ENCODE results near the gene SRRM3. TPM values are rescaled to one million over a fixed set of nuclear protein-coding genes. Genes with fewer than 3 reads are reported as not detected.

Gene SRRM3
- total and polyA plus RNA-seq, 9 of the 15 experiments (the other 6 are each of a cell fraction or from before 2014, with no cell fraction given) = 0.04 to 0.91 (median 0.46) TPM; not detected in 2

DNA sequence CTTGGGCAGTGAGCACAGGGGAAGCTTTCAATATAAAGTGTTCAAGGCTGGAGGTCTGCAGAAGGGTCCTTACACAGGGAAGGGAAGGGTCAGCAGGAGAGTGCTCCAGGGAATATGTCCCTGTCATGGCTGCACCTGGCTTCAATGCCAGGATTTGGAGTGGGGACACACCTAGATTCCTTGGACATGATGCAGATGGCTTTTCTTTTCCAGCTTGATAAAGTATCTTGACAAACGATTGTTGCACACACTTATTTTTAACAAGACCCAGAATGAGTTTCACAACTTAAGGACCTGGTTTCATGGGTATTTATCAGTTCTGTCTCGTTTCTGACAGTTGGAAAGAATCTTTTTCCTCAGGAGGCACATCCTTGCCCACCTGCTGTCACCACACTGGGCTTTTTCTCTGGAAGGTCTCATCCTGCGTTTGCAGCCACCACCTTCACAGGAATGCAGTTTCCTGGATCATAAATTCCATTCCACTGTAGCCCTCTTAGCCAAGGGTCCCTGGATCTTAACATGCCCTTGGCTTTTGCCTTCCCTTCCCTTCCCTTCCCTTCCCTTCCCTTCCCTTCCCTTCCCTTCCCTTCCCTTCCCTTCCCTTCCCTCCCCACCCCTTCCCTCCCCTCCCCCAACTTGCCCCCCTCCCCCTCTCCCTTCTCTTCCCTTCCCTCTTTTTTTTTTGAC lies 21.7 kb downstream of the SRRM3 start:
- peak; percentile 48 for TF ChIP-seq PCBP1 (IDR thresholded peaks at IDR 0.05; ENCODE audit: low read depth, low read length, poor library complexity, severe bottlenecking)
- no peak for TF ChIP-seq CBX8 (IDR thresholded peaks at IDR 0.05; ENCODE audit: borderline replicate concordance, extremely low read depth, low read depth, low read length, poor library complexity, severe bottlenecking)
- no peak for FAIRE-seq
- Histone ChIP-seq H3K9ac (ENCODE audit: insufficient read depth in 1 of 2, low read depth in 2 of 2, low read length in 2 of 2) (no peak overlapping the region), H3K9me3 (replicated peaks; ENCODE audit: control insufficient read depth, insufficient read depth, low read depth, low read length) (no peaks in the 10 kb centered on the region), H2AFZ (ENCODE audit: low read depth, low read length) (no peak overlapping the region), H3K9me1 (ENCODE audit: control insufficient read depth, insufficient read depth, low read length) (no peaks in the 10 kb centered on the region), H3K79me2 (ENCODE audit: control insufficient read depth, insufficient read depth, low read length) (no peaks in the 10 kb centered on the region), H3K36me3 (ENCODE audit: control insufficient read depth, insufficient read depth, low read length) (no peaks in the 10 kb centered on the region), H3K27me3 (ENCODE audit: control insufficient read depth in 2 of 2, insufficient read depth in 2 of 2, low read length in 2 of 2) (peaks cover 13 to 62% of the 10 kb centered on the region in 2 experiments; a peak in 4 of 5 replicates), H3K27ac (ENCODE audit: extremely low read depth, low read depth, low read length) (no peak overlapping the region), H3K4me3 (no peak overlapping the region), H4K20me1 (replicated peaks; ENCODE audit: control insufficient read depth, insufficient read depth, low read length) (0 out of 2 replicates have a peak, but pooled peaks cover 23% of the 10 kb centered on the region), H3K4me2 (ENCODE audit: insufficient read depth, low read length) (no peak overlapping the region), H3K4me1 (replicated peaks in 1 of 2; ENCODE audit: control insufficient read depth in 2 of 2, insufficient read depth in 2 of 2, low read length in 2 of 2) (peaks cover 0 to 4% of the 10 kb centered on the region in 2 experiments; a peak in 2 of 5 replicates)
- intact Hi-C loops (cut with micrococcal nuclease) (no loop called here), in situ Hi-C loops (cut with MboI) (no loop called here)
- 2% methylated on average over 3 of the region's 3 CpGs for WGBS (ENCODE audit: insufficient coverage, low coverage, missing lambda C conversion rate)
- no peak for DNase-seq (ENCODE audit: extremely low read depth in 1 of 4, low spot score in 3 of 4)
- POLR2A ChIA-PET = interaction anchor here (1.2 kb wide), 1 partner anchor 23 kb away, joined by 3 read pairs; no protein-coding TSS in a partner anchor
- no TSS peak for BruUV-seq (replicated peaks)
- CTCF ChIA-PET (ENCODE audit: low intra/inter-chr PET ratio) = no interaction called here
- no peak for ATAC-seq

DNA sequence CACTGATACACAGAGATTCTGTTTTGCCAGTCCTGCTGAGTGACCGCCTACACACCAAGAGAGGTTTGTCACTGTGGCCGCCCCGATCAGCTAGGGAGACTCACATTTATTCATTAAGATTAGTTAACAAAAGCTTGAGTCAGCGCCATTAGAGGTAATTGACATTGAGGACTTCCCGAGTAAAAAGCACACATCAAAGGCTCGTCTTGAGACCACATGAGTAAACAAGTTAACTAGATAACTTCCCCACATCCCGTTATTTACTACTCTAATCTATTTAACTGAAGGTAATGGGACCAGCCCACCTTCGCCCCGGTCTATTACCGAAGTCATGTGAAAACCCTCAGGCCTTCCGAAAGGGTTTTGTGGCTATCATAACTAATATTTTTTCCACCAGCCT lies 23.0 kb downstream of the SRRM3 start:
- no peak for ATAC-seq
- Histone ChIP-seq H3K79me2 (ENCODE audit: control insufficient read depth, insufficient read depth, low read length) (no peaks in the 10 kb centered on the region), H3K4me2 (ENCODE audit: insufficient read depth, low read length) (no peak overlapping the region), H3K4me1 (replicated peaks in 1 of 2; ENCODE audit: control insufficient read depth in 2 of 2, insufficient read depth in 2 of 2, low read length in 2 of 2) (peaks cover 0 to 4% of the 10 kb centered on the region in 2 experiments; a peak in 2 of 5 replicates), H3K9me3 (replicated peaks; ENCODE audit: control insufficient read depth, insufficient read depth, low read depth, low read length) (no peaks in the 10 kb centered on the region), H3K9ac (ENCODE audit: insufficient read depth in 1 of 2, low read depth in 2 of 2, low read length in 2 of 2) (no peak overlapping the region), H2AFZ (ENCODE audit: low read depth, low read length) (no peak overlapping the region), H4K20me1 (replicated peaks; ENCODE audit: control insufficient read depth, insufficient read depth, low read length) (0 out of 2 replicates have a peak, but pooled peaks cover 21% of the 10 kb centered on the region), H3K36me3 (ENCODE audit: control insufficient read depth, insufficient read depth, low read length) (no peaks in the 10 kb centered on the region), H3K27me3 (ENCODE audit: control insufficient read depth in 2 of 2, insufficient read depth in 2 of 2, low read length in 2 of 2) (peaks cover 9 to 53% of the 10 kb centered on the region in 2 experiments; a peak in 4 of 5 replicates), H3K4me3 (no peak overlapping the region), H3K27ac (ENCODE audit: extremely low read depth, low read depth, low read length) (no peak overlapping the region), H3K9me1 (ENCODE audit: control insufficient read depth, insufficient read depth, low read length) (no peaks in the 10 kb centered on the region)
- in situ Hi-C loops (cut with MboI) (no loop called here), intact Hi-C loops (cut with micrococcal nuclease) (no loop called here)
- ChIA-PET POLR2A (interaction anchor here (1.1 to 1.2 kb wide), 2 partner anchors 10 to 22 kb away, joined by 3 to 5 read pairs; no protein-coding TSS in a partner anchor), CTCF (ENCODE audit: low intra/inter-chr PET ratio) (no interaction called here)
- WGBS (ENCODE audit: insufficient coverage, low coverage, missing lambda C conversion rate) = 25% methylated on average over 11 of the region's 11 CpGs
- BruUV-seq (replicated peaks) = no TSS peak
- no peak for FAIRE-seq
- no peak for DNase-seq (ENCODE audit: extremely low read depth in 1 of 4, low spot score in 3 of 4)
- TF ChIP-seq ARID1B (IDR thresholded peaks at IDR 0.05) (no peak), CBX2 (IDR thresholded peaks at IDR 0.05; ENCODE audit: insufficient read depth, low read length, poor library complexity, severe bottlenecking) (no peak)
- TF ChIP-seq, protein P1, sequence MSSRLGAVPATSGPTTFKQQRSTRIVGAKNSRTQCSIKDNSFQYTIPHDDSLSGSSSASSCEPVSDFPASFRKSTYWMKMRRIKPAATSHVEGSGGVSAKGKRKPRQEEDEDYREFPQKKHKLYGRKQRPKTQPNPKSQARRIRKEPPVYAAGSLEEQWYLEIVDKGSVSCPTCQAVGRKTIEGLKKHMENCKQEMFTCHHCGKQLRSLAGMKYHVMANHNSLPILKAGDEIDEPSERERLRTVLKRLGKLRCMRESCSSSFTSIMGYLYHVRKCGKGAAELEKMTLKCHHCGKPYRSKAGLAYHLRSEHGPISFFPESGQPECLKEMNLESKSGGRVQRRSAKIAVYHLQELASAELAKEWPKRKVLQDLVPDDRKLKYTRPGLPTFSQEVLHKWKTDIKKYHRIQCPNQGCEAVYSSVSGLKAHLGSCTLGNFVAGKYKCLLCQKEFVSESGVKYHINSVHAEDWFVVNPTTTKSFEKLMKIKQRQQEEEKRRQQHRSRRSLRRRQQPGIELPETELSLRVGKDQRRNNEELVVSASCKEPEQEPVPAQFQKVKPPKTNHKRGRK (tag; IDR thresholded peaks at IDR 0.05) = no peak
- TF ChIP-seq, protein P2, sequence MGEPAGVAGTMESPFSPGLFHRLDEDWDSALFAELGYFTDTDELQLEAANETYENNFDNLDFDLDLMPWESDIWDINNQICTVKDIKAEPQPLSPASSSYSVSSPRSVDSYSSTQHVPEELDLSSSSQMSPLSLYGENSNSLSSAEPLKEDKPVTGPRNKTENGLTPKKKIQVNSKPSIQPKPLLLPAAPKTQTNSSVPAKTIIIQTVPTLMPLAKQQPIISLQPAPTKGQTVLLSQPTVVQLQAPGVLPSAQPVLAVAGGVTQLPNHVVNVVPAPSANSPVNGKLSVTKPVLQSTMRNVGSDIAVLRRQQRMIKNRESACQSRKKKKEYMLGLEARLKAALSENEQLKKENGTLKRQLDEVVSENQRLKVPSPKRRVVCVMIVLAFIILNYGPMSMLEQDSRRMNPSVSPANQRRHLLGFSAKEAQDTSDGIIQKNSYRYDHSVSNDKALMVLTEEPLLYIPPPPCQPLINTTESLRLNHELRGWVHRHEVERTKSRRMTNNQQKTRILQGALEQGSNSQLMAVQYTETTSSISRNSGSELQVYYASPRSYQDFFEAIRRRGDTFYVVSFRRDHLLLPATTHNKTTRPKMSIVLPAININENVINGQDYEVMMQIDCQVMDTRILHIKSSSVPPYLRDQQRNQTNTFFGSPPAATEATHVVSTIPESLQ (CRISPR knock-in tag; IDR thresholded peaks at IDR 0.05) = no peak
- TF ChIP-seq, protein P3, sequence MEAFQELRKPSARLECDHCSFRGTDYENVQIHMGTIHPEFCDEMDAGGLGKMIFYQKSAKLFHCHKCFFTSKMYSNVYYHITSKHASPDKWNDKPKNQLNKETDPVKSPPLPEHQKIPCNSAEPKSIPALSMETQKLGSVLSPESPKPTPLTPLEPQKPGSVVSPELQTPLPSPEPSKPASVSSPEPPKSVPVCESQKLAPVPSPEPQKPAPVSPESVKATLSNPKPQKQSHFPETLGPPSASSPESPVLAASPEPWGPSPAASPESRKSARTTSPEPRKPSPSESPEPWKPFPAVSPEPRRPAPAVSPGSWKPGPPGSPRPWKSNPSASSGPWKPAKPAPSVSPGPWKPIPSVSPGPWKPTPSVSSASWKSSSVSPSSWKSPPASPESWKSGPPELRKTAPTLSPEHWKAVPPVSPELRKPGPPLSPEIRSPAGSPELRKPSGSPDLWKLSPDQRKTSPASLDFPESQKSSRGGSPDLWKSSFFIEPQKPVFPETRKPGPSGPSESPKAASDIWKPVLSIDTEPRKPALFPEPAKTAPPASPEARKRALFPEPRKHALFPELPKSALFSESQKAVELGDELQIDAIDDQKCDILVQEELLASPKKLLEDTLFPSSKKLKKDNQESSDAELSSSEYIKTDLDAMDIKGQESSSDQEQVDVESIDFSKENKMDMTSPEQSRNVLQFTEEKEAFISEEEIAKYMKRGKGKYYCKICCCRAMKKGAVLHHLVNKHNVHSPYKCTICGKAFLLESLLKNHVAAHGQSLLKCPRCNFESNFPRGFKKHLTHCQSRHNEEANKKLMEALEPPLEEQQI (IDR thresholded peaks at IDR 0.05) = no peak

Data from K562 (cell line).